ENCODE data around the gene TNFSF12. TPM values are rescaled to one million over a fixed set of nuclear protein-coding genes. Genes with fewer than 3 reads are reported as not detected.

The TNFSF12 gene
- total RNA-seq, 1 donor from 2014 or later: 4.3 TPM

DNA sequence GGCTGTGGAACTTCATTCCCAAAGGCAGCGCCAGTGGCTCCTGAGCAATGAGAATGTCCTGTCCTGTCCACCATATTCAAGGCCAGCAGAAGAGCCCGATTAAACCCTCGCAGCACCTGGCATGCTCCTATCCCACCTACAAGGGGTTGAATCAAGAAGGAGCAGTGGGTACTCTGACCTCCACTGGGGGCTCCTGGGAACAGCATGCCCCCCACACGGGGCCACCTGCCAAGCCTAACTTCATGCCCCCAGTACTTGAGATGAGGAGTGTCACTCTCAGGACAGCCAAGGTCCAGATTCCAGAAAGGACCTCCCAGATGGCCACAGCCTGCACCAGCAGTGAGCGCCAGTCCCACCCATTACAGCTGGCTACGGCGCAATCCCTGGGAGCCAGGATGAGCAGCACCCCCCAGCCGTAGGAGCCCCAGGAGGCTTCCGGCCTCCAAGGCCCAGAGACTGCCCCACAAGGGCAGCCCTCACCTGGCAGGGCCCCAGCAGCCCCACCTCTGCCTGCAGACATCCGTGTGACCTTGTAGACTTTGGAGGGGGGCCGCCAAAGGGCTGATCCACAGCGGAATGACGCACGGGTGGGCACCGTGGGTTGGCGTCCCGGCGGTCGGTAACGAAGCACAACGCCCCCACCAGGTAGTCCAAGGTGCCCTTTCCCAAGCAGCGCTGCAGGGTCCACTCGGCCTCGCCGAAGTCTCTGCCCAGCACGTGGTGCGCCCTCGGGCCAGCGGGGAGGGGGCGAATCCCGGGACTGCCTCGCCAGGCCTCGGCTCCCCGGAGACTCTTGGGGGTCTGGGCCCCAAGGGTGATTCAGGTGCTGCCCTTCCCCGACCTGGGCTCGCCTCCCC, 33.8 kb downstream of the TNFSF12 start:
- TF ChIP-seq, protein P1, sequence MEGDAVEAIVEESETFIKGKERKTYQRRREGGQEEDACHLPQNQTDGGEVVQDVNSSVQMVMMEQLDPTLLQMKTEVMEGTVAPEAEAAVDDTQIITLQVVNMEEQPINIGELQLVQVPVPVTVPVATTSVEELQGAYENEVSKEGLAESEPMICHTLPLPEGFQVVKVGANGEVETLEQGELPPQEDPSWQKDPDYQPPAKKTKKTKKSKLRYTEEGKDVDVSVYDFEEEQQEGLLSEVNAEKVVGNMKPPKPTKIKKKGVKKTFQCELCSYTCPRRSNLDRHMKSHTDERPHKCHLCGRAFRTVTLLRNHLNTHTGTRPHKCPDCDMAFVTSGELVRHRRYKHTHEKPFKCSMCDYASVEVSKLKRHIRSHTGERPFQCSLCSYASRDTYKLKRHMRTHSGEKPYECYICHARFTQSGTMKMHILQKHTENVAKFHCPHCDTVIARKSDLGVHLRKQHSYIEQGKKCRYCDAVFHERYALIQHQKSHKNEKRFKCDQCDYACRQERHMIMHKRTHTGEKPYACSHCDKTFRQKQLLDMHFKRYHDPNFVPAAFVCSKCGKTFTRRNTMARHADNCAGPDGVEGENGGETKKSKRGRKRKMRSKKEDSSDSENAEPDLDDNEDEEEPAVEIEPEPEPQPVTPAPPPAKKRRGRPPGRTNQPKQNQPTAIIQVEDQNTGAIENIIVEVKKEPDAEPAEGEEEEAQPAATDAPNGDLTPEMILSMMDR (conservative IDR thresholded peaks at IDR 0.05): no peak
- H3K4me3 Mint-ChIP-seq: peak overlapping the region; percentile 69
- H3K36me3 Mint-ChIP-seq: peaks cover 25% of the 10 kb centered on the region
- no peaks in the 10 kb centered on the region for H3K9me3 Mint-ChIP-seq
- no peaks in the 10 kb centered on the region for H3K27me3 Mint-ChIP-seq
- no peak for DNase-seq (ENCODE audit: extremely low spot score, unreplicated experiment)
- H3K4me1 Mint-ChIP-seq (ENCODE audit: unreplicated experiment): peaks cover 59% of the 10 kb centered on the region
- peak overlapping the region; percentile 100 for H3K27ac Mint-ChIP-seq

DNA sequence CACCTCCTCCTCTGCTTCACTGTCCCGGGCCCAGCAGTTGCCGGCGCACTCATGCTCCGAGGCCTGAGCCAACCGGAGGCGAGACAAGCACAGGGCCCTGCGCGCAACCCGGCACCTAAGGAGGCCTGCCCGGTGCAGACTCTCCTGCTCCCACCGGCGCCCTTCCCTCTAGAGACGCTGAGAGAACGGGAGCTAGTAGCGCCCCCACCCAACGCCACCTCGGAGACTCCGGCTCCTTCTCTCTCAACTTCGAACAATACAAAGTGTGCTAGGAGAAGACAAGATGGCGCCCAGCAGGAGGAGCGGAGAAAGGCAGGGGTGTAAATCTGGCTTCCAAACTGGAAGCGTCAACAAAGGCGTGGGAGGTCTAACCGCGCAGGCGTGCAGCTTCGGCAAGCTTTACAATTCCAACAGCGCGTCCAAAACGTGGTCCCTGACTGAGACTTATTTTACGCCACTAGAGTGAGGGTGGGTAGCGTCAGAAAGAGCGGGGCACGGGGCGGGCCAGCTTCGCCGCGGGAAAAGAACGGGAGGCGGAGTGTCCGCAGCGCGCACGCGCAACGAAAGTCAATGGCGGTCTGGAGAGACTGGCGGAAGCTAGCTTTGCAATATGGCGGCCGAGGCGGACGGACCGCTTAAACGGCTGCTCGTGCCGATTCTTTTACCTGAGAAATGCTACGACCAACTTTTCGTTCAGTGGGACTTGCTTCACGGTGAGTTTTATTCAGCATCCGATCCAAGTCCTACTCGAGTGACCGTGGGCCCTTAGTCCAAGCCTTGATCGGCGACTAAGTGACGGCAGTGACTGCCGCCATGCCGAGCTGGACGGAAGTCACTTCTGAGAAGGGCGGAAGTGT, 34.6 kb downstream of the TNFSF12 start, which contains the start of gene MPDU1:
TSS of gene MPDU1 (plus strand) at position 600 of the 857 bp plus-strand sequence. CDS start at position 611, 11 bp downstream.
- DNase-seq (ENCODE audit: extremely low spot score, unreplicated experiment): peak; percentile 98
- H3K4me3 Mint-ChIP-seq: peak within 1 kb of the TSS; percentile 99
- H3K27me3 Mint-ChIP-seq: no peaks in the 10 kb centered on the region
- TF ChIP-seq, protein P1 (conservative IDR thresholded peaks at IDR 0.05): peak; percentile 10
- peaks cover 52% of the 10 kb centered on the region for H3K4me1 Mint-ChIP-seq (ENCODE audit: unreplicated experiment)
- H3K36me3 Mint-ChIP-seq: peaks cover 19% of the 10 kb centered on the region
- H3K27ac Mint-ChIP-seq: peak within 1 kb of the TSS; percentile 100
- H3K9me3 Mint-ChIP-seq: no peaks in the 10 kb centered on the region

DNA sequence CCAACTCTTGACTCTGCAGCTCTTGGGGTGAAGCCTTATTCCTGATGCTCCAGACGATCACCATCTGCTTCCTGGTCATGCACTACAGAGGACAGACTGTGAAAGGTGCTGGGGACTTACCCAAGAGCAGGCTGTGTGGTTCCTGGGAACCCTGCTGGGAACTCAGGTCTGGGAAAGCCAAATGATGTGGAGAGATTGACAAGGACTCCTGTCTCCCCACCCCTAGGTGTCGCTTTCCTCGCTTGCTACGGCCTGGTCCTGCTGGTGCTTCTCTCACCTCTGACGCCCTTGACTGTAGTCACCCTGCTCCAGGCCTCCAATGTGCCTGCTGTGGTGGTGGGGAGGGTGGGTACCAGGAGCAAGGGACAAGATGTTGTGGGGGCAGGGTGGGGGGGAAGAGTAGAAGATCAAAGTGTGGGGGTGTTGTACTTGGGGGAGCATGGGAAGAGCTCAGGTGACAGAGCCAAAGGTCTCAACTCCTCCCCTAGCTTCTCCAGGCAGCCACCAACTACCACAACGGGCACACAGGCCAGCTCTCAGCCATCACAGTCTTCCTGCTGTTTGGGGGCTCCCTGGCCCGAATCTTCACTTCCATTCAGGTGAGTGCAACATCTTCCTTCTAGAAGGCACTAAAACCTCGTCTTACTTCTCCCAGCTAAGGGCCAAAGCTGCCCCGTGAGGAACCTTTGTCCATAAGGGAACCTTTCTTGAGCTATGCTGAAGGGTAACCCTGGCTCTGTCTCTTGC, 38.0 kb downstream of the TNFSF12 start:
- H3K27ac Mint-ChIP-seq: peak overlapping the region; percentile 82
- peaks cover 12% of the 10 kb centered on the region for H3K36me3 Mint-ChIP-seq
- H3K4me3 Mint-ChIP-seq: peak overlapping the region; percentile 20
- H3K27me3 Mint-ChIP-seq: no peaks in the 10 kb centered on the region
- DNase-seq (ENCODE audit: extremely low spot score, unreplicated experiment): no peak
- TF ChIP-seq, protein P1 (conservative IDR thresholded peaks at IDR 0.05): no peak
- no peaks in the 10 kb centered on the region for H3K9me3 Mint-ChIP-seq
- H3K4me1 Mint-ChIP-seq (ENCODE audit: unreplicated experiment): peaks cover 36% of the 10 kb centered on the region

DNA sequence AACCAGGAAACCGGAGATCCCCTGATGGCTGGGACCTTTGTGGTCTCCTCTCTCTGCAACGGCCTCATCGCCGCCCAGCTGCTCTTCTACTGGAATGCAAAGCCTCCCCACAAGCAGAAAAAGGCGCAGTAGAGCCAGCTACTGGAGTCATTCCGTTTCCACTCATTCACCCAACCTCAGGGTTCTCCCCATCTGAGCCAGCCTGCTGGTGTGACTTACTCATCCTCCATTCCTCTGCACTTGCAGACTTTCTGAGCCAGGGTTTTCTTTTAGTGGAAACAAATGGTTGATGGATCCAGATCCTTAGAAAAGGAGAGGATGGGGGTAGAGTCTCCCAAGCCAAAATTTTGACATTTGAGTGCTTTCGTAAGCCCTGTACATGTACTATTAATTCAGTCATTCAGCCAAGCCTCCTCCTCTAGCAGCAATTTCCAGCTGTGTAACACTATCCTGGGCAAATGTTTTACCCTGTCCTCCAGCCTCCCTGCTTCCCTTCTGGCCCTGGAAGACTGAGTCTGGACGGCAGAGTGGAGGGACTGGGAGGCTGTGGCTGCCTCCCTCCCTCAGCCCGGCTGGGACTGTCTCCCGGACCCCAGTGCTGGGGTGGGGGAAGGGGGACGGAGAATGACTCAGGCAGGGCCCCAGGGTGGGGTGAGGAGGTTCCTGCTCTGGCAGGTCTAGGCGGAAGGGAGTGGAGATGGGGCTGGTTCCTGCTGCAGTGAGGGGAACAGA, 38.7 kb downstream of the TNFSF12 start:
- H3K36me3 Mint-ChIP-seq: peaks cover 12% of the 10 kb centered on the region
- H3K27me3 Mint-ChIP-seq: no peaks in the 10 kb centered on the region
- H3K27ac Mint-ChIP-seq: peak overlapping the region; percentile 82
- peaks cover 32% of the 10 kb centered on the region for H3K4me1 Mint-ChIP-seq (ENCODE audit: unreplicated experiment)
- H3K4me3 Mint-ChIP-seq: peak overlapping the region; percentile 51
- no peaks in the 10 kb centered on the region for H3K9me3 Mint-ChIP-seq
- DNase-seq (ENCODE audit: extremely low spot score, unreplicated experiment): no peak
- TF ChIP-seq, protein P1 (conservative IDR thresholded peaks at IDR 0.05): no peak
